Keratinocyte (primary cell): Measurements from ENCODE around the gene MYCBP2.

Source experiments
- CTCF ChIP-seq, 3 experiments: IDR thresholded peaks in 1 of 3; conservative IDR thresholded peaks in 1 of 3; optimal IDR thresholded peaks in 1 of 3; 2 replicates in 2 of 3; 3 replicates in 1 of 3; pipeline versions ENCODE3 to v1.5.1; 2011; ENCODE audit warnings: low read length in 3 of 3, mild to moderate bottlenecking in 3 of 3, moderate library complexity in 2 of 3, control low read depth in 1 of 3, inconsistent platforms in 1 of 3; ENCODE audit not compliant: insufficient read depth in 2 of 3; ENCODE audit errors: extremely low read depth in 1 of 3
- EZH2 ChIP-seq: IDR thresholded peaks from one replicate; pipeline ENCODE4 v1.6.1; 2012; ENCODE audit warnings: inconsistent platforms, mild to moderate bottlenecking, low read length, moderate library complexity

- TF ChIP-seq CTCF (optimal IDR thresholded peaks at IDR 0.05 in 1 of 3, IDR thresholded peaks at IDR 0.05 in 1 of 3, conservative IDR thresholded peaks at IDR 0.05 in 1 of 3; ENCODE audit: extremely low read depth in 1 of 3, insufficient read depth in 2 of 3, low read length in 3 of 3) (no peak), EZH2 (no peak)
Measured at GRCh38 chr13:77345150-77345780, 18.4 kb upstream of the MYCBP2 start.
